PC-9 (cell line): ENCODE data around the gene SNRNP25. TPM values are rescaled to one million over a fixed set of nuclear protein-coding genes. Genes with fewer than 3 reads are reported as not detected.

ENCODE experiments used
- BruUV-seq: library from RNA; stranded (reverse); fragments of 400-500 nt; replicated peaks from 2 replicates; lab custom pipeline; 2021; lab: Mats Ljungman, UMichigan
- CTCF ChIA-PET: fragments of 300-600 bp; sonication (Branson Sonifier 250); formaldehyde crosslinking; loops from one replicate; lab custom pipeline; 2022; ENCODE audit warnings: antibody characterized with exemption; lab: Charles Lee
- POLR2A ChIA-PET: fragments of 300-600 bp; sonication (Branson Sonifier 250); formaldehyde crosslinking; loops from one replicate; lab custom pipeline; 2022; ENCODE audit warnings: antibody characterized with exemption; ENCODE audit not compliant: unreplicated experiment; lab: Charles Lee
- DNase-seq, 2 experiments: peaks; one replicate each; pipeline versions ENCODE4 v3.0.0 to v3.0.0-alpha.2; 2015 to 2022; ENCODE audit warnings: mixed read lengths in 1 of 2
- H2AFZ ChIP-seq: fragments of 200-600 bp; sonication (generic); 2 replicates; pipeline ENCODE4 v1.8.1; 2017; ENCODE audit warnings: antibody characterized with exemption
- H3F3A ChIP-seq: fragments of 200-600 bp; sonication (generic); 2 replicates; pipeline ENCODE4 v1.8.1; 2017; ENCODE audit warnings: antibody characterized with exemption, mild to moderate bottlenecking, low read depth; ENCODE audit not compliant: insufficient read depth
- H3K27ac ChIP-seq: fragments of 200-600 bp; sonication (generic); 2 replicates; pipeline ENCODE4 v1.6.1; 2016; ENCODE audit warnings: mixed run types
- H3K27me3 ChIP-seq: fragments of 200-600 bp; sonication (generic); 2 replicates; pipeline ENCODE4 v1.6.1; 2016; ENCODE audit warnings: low read depth, mixed run types; ENCODE audit not compliant: insufficient read depth
- H3K36me3 ChIP-seq: fragments of 200-600 bp; sonication (generic); 2 replicates; pipeline ENCODE4 v1.6.1; 2016; ENCODE audit warnings: low read depth, mixed run types
- H3K4me1 ChIP-seq: fragments of 200-600 bp; sonication (generic); replicated peaks from 2 replicates; pipeline ENCODE4 v1.6.1; 2016; ENCODE audit warnings: mixed run types; ENCODE audit not compliant: insufficient read depth
- H3K4me2 ChIP-seq: fragments of 200-600 bp; sonication (generic); 2 replicates; pipeline ENCODE4 v1.6.1; 2017; ENCODE audit warnings: mixed run types
- H3K4me3 ChIP-seq: fragments of 200-600 bp; sonication (generic); 2 replicates; pipeline ENCODE4 v1.6.1; 2016; ENCODE audit warnings: mixed run types
- H3K79me2 ChIP-seq: fragments of 200-600 bp; sonication (generic); 2 replicates; pipeline ENCODE4 v1.6.1; 2017; ENCODE audit warnings: low read depth, mixed run types
- H3K9me2 ChIP-seq: fragments of 200-600 bp; sonication (generic); 2 replicates; pipeline ENCODE4 v1.8.1; 2017; ENCODE audit warnings: mild to moderate bottlenecking; ENCODE audit not compliant: insufficient read depth
- H3K9me3 ChIP-seq: fragments of 200-600 bp; sonication (generic); 2 replicates; pipeline ENCODE4 v1.8.1; 2016; ENCODE audit warnings: low read depth; ENCODE audit not compliant: insufficient read depth
- H4K20me1 ChIP-seq: fragments of 200-600 bp; sonication (generic); 2 replicates; pipeline ENCODE4 v1.8.1; 2017; ENCODE audit not compliant: insufficient read depth
- CTCF ChIP-seq: fragments of 200-600 bp; sonication (generic); conservative IDR thresholded peaks from 2 replicates; pipeline ENCODE4 v1.6.1; 2017; ENCODE audit warnings: mixed run types, antibody characterized with exemption, mild to moderate bottlenecking, moderate library complexity
- EZH2 ChIP-seq: fragments of 200-600 bp; sonication (generic); IDR thresholded peaks from 2 replicates; pipeline ENCODE4 v1.8.0; 2017; ENCODE audit warnings: antibody characterized with exemption, low read depth
- intact Hi-C: fragments of 100-400 bp; cut with micrococcal nuclease; formaldehyde crosslinking; loops from one replicate; pipeline ENCODE4 v1.10.0; 2022; ENCODE audit not compliant: unreplicated experiment
- total RNA-seq: library from RNA; stranded (reverse); gene quantifications from 2 replicates; pipeline ENCODE4 v1.2.3, GENCODE V29; 2021

Gene SNRNP25
- total RNA-seq, 1 experiment from 2014 or later = 61.4 TPM

DNA sequence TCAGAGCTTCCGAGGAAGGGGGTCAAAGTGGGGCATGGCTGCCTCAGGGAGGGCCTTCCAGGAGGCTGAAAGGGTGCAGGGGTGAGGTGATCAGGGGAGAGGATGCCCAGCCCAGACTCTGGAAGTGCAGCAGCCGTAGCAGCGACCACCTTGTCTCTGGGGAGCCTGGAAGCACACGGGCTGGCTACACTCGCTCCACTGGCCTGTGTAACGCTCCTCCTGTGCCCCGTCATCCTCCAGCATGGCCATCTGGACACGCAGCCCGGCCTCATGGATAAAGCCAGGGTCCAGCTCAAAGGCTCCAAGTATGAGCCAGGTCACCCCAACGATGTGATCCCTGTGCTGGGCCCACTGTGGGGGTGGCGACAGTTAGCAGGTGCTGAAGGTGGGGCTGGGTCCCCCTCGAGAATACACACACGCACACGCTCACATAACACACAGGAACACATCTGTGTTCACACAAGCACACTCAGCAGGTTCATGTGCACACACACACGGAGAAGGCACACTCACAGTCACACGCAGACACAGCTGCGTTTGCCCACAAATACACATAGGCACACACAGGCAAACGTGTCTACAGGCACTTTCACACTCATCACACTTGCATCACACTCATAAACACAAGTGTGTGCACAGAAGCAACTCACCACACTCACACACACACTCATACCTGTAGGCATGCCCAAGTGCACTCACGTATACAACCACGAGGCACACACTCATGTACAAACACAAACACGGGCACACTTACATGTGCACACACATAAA lies 19.6 kb upstream of the SNRNP25 start:
- Histone ChIP-seq H2AFZ (no peak overlapping the region), H3K36me3 (no peaks in the 10 kb centered on the region), H3K79me2 (no peaks in the 10 kb centered on the region), H3K27me3 (no peaks in the 10 kb centered on the region), H4K20me1 (no peaks in the 10 kb centered on the region), H3K9me3 (no peaks in the 10 kb centered on the region), H3K4me3 (no peak overlapping the region), H3K9me2 (no peaks in the 10 kb centered on the region), H3K4me1 (peaks cover 17% of the 10 kb centered on the region), H3F3A (0 out of 2 replicates have a peak, but pooled peaks cover under 1% of the 10 kb centered on the region), H3K4me2 (no peak overlapping the region), H3K27ac (no peak overlapping the region)
- intact Hi-C loops = no loop called here
- ChIA-PET CTCF (no interaction called here), POLR2A (no interaction called here)
- TF ChIP-seq CTCF (no peak), EZH2 (no peak)
- no TSS peak for BruUV-seq
- no peak for DNase-seq

DNA sequence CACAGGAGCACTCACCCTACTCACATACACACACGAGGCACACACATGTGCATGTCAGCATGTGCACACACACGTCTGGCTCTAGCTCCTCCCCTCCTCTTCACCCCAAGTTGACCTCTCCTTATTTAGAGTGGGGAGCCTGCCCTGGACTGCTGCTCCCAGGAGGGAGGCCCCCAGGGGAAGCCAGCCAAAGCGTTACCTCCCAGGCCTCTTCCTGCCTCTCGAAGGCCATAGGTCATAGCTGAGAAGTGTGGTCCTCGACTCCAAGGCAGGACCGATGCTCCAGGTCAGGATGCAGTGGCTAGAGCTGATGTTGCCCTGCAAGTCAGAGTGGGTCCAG lies 19.0 kb upstream of the SNRNP25 start:
- H3K4me3 ChIP-seq = no peak overlapping the region
- intact Hi-C loops = no loop called here
- H4K20me1 ChIP-seq = no peaks in the 10 kb centered on the region
- ChIA-PET POLR2A (no interaction called here), CTCF (no interaction called here)
- no peaks in the 10 kb centered on the region for H3K36me3 ChIP-seq
- no peak overlapping the region for H3K4me2 ChIP-seq
- 0 out of 2 replicates have a peak, but pooled peaks cover 5% of the 10 kb centered on the region for H3F3A ChIP-seq
- TF ChIP-seq EZH2 (no peak), CTCF (no peak)
- H3K9me3 ChIP-seq = no peaks in the 10 kb centered on the region
- H3K4me1 ChIP-seq = peaks cover 23% of the 10 kb centered on the region
- no peak overlapping the region for H2AFZ ChIP-seq
- no peaks in the 10 kb centered on the region for H3K79me2 ChIP-seq
- no peaks in the 10 kb centered on the region for H3K27me3 ChIP-seq
- H3K9me2 ChIP-seq = no peaks in the 10 kb centered on the region
- BruUV-seq = no TSS peak
- H3K27ac ChIP-seq = no peak overlapping the region
- DNase-seq = no peak

DNA sequence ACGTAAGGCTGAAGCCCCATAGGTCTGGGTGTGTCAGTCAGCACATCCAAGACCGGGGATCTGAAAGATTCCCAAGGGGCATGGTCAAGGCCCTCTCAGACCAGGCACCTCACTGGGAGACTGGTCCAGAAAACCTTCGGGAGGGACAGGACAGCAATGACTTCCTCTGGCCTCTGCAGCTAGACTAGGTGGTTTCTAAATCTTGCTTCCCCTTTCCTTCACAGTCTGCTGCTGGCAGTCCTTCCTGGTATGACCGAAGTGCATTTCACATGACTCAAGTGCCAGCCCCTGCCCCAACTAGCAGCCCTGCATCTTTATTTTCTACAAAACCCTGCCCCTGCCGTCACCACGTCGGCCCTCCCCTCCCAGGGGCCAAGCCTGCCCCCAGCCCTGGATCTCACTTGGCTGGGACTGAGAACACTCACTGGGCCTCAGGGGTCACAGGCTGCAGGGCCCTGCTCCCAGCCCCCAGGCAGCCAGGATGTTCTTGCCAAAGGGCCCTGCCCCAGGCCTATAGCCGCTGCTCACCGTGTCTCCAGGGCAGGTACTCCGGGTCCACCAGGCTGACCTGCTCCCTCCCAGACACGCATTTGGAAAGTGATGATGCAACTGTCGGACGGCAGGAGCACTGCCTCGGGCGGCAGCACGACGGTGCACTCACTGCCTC lies 18.5 kb upstream of the SNRNP25 start:
- intact Hi-C loops = no loop called here
- H3K4me3 ChIP-seq = no peak overlapping the region
- H2AFZ ChIP-seq = no peak overlapping the region
- no peaks in the 10 kb centered on the region for H3K9me2 ChIP-seq
- BruUV-seq = no TSS peak
- ChIA-PET POLR2A (no interaction called here), CTCF (no interaction called here)
- peaks cover 28% of the 10 kb centered on the region for H3K4me1 ChIP-seq
- H3K27ac ChIP-seq = no peak overlapping the region
- no peaks in the 10 kb centered on the region for H3K9me3 ChIP-seq
- H3K4me2 ChIP-seq = no peak overlapping the region
- TF ChIP-seq EZH2 (no peak), CTCF (no peak)
- peaks cover 9% of the 10 kb centered on the region; the same call in 1 of the 2 replicates for H3F3A ChIP-seq
- no peaks in the 10 kb centered on the region for H3K27me3 ChIP-seq
- no peaks in the 10 kb centered on the region for H3K36me3 ChIP-seq
- no peaks in the 10 kb centered on the region for H4K20me1 ChIP-seq
- DNase-seq = no peak
- H3K79me2 ChIP-seq = no peaks in the 10 kb centered on the region
